PC-9 (cell line): ENCODE measurements around the gene ALDH1A3.

ENCODE experiments used
- EZH2 ChIP-seq: fragments of 200-600 bp; sonication (generic); IDR thresholded peaks from 2 replicates; pipeline ENCODE4 v1.8.0; 2017; ENCODE audit warnings: antibody characterized with exemption, low read depth
- TF ChIP-seq, protein P1 (sequence below): fragments of 200-600 bp; sonication (generic); conservative IDR thresholded peaks from 2 replicates; pipeline ENCODE4 v1.6.1; 2017; ENCODE audit warnings: mixed run types, antibody characterized with exemption, mild to moderate bottlenecking, moderate library complexity

DNA sequence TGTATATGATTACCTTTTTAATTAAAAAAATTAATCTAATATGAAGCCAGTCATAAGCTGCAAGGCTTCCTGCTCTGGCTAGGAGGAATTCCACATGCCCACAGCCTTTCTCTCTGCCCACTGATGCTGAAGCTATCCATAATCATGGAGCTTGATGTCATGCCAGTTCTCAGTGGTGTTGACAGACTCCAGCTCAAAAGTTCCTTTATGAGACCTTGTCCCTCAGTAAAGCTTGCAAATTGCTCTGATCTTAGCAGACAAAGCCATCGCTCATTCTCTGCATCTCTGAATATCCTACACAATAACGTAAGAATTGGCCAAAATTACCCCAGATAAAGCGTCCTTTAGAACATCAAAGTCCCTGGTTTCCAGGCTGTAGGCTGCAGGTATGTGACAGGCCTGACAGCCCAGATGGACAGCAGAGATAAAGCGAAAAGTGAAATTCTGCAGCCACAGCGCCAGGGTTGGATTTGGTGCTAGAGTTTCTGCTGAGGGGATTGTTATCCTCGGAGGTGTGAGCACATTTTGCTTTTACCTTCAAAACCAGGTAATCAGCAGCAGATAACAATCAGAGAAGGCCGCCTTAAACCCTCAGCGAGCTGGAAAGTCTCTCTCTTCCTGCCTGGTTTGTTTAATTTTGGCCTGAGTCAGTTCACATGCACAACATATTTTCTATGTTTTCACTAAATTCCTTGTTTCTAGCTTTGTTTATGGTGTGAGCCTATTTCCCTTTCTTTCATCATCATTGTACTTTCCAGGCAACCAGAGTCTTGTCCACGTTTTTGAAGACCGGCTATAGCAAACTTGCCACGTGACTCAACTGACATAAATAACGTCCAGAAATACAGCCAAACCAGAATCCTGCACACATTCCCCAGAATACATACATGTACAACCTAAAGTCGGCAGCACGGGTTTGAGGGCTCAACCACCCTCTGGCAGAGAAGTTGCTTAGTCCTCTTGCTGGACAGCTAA, 36.6 kb upstream of the ALDH1A3 start:
- TF ChIP-seq, protein P1, sequence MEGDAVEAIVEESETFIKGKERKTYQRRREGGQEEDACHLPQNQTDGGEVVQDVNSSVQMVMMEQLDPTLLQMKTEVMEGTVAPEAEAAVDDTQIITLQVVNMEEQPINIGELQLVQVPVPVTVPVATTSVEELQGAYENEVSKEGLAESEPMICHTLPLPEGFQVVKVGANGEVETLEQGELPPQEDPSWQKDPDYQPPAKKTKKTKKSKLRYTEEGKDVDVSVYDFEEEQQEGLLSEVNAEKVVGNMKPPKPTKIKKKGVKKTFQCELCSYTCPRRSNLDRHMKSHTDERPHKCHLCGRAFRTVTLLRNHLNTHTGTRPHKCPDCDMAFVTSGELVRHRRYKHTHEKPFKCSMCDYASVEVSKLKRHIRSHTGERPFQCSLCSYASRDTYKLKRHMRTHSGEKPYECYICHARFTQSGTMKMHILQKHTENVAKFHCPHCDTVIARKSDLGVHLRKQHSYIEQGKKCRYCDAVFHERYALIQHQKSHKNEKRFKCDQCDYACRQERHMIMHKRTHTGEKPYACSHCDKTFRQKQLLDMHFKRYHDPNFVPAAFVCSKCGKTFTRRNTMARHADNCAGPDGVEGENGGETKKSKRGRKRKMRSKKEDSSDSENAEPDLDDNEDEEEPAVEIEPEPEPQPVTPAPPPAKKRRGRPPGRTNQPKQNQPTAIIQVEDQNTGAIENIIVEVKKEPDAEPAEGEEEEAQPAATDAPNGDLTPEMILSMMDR, result no peak
- no peak for TF ChIP-seq EZH2
